RWPE1 (cell line): Measurements from ENCODE around the gene DDRGK1.

ENCODE experiments used
- CTCF ChIA-PET: fragments of 350-600 bp; sonication (Branson Sonifier 250); formaldehyde crosslinking; extraction: SDS; loops from one replicate; lab custom pipeline; 2021; lab: Yijun Ruan, JAX
- POLR2A ChIA-PET: fragments of 400-600 bp; formaldehyde crosslinking; extraction: SDS; loops from one replicate; lab custom pipeline; 2020; ENCODE audit warnings: antibody characterized with exemption; ENCODE audit not compliant: low non-redundant PET; lab: Yijun Ruan, JAX
- DNase-seq: peaks from one replicate; pipeline ENCODE4 v3.0.0; 2012; ENCODE audit warnings: low spot score
- H3K27ac ChIP-seq: fragments of 450-650 bp; 2 replicates; pipeline ENCODE4 v1.5.1; 2017
- CTCF ChIP-seq: fragments of 450-650 bp; conservative IDR thresholded peaks from 2 replicates; pipeline ENCODE4 v1.5.1; 2017; ENCODE audit warnings: low read depth, mild to moderate bottlenecking

Gene DDRGK1

GRCh38 chr20:3199976-3200755, 4.3 kb downstream of the DDRGK1 start:
- ChIA-PET CTCF (no interaction called here), POLR2A (no interaction called here)
- peak overlapping the region; percentile 1 for H3K27ac ChIP-seq
- TF ChIP-seq CTCF, result no peak
- no peak for DNase-seq

- ChIA-PET CTCF (interaction anchor here (0.6 to 0.7 kb wide), 2 partner anchors 202 to 1387 kb away, joined by 3 read pairs; no protein-coding TSS in a partner anchor), POLR2A (no interaction called here)
- TF ChIP-seq CTCF, result no peak
- peak overlapping the region; percentile 1 for H3K27ac ChIP-seq
- DNase-seq, result no peak
These were observed 5.3 kb downstream of the DDRGK1 start for GRCh38 chr20:3199206-3199605.

- H3K27ac ChIP-seq, result no peak overlapping the region
- CTCF ChIA-PET, result no interaction called here
- DNase-seq, result no peak
- POLR2A ChIA-PET, result no interaction called here
- no peak for TF ChIP-seq CTCF
These were observed 8.8 kb downstream of the DDRGK1 start for GRCh38 chr20:3195590-3196237.

GRCh38 chr20:3194617-3195280, 9.7 kb downstream of the DDRGK1 start:
- H3K27ac ChIP-seq, result 0 out of 2 replicates have a peak overlapping the region, but pooled peaks have one; percentile 4
- ChIA-PET POLR2A (no interaction called here), CTCF (no interaction called here)
- DNase-seq, result no peak
- TF ChIP-seq CTCF, result no peak

GRCh38 chr20:3193806-3194616, 10.5 kb downstream of the DDRGK1 start:
- no peak for DNase-seq
- peak overlapping the region; percentile 38 for H3K27ac ChIP-seq
- TF ChIP-seq CTCF, result no peak
- ChIA-PET CTCF (no interaction called here), POLR2A (interaction anchor here (0.7 kb wide), 1 partner anchor 681 kb away, joined by 3 read pairs; no protein-coding TSS in a partner anchor)
